HepG2 (cell line): ENCODE measurements around the gene CPEB2.

Experiments
- CENPT ChIP-seq: sonication (generic); formaldehyde crosslinking; IDR thresholded peaks from 2 replicates; pipeline ENCODE4 v1.8.0; 2022; ENCODE audit warnings: low read depth, mild to moderate bottlenecking, moderate library complexity, missing genetic modification reagents
- MAX ChIP-seq: IDR thresholded peaks from 2 replicates; pipeline ENCODE4 v1.6.1; 2012; ENCODE audit warnings: inconsistent platforms
- POLR2AphosphoS5 ChIP-seq: IDR thresholded peaks from 2 replicates; pipeline ENCODE4 v1.6.1; 2012; ENCODE audit warnings: low read depth, low read length
- ZNF24 ChIP-seq: fragments of 450-650 bp; IDR thresholded peaks from 2 replicates; pipeline ENCODE4 v1.6.1; 2017; ENCODE audit warnings: antibody characterized with exemption, mild to moderate bottlenecking
- TF ChIP-seq, protein P1 (sequence below): sonication (generic); formaldehyde crosslinking; conservative IDR thresholded peaks from 2 replicates; pipeline ENCODE4 v1.8.1; 2023; ENCODE audit warnings: missing genetic modification reagents

GRCh38 chr4:15106399-15106798 lies 104.1 kb downstream of the CPEB2 start:
- TF ChIP-seq POLR2AphosphoS5 (no peak), CENPT (CRISPR knock-in tag) (no peak), ZNF24 (no peak), MAX (no peak)
- TF ChIP-seq, protein P1, sequence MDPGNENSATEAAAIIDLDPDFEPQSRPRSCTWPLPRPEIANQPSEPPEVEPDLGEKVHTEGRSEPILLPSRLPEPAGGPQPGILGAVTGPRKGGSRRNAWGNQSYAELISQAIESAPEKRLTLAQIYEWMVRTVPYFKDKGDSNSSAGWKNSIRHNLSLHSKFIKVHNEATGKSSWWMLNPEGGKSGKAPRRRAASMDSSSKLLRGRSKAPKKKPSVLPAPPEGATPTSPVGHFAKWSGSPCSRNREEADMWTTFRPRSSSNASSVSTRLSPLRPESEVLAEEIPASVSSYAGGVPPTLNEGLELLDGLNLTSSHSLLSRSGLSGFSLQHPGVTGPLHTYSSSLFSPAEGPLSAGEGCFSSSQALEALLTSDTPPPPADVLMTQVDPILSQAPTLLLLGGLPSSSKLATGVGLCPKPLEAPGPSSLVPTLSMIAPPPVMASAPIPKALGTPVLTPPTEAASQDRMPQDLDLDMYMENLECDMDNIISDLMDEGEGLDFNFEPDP (CRISPR knock-in tag), result no peak
